WI38 (cell line): ENCODE data around the gene CTCFL.

Experiments used
- H3K4me3 ChIP-seq: 2 replicates; pipeline ENCODE4 v1.5.1; 2011; ENCODE audit warnings: low read depth, mild to moderate bottlenecking, control low read depth, low read length
- CTCF ChIP-seq: IDR thresholded peaks from 2 replicates; pipeline ENCODE4 v1.5.1; 2012; ENCODE audit warnings: low read depth, mild to moderate bottlenecking, control low read depth, low read length

CTCFL gene

GRCh38 chr20:57548177-57549058 is 23.5 kb upstream of the CTCFL start:
- no peak overlapping the region for H3K4me3 ChIP-seq
- no peak for TF ChIP-seq CTCF

DNA sequence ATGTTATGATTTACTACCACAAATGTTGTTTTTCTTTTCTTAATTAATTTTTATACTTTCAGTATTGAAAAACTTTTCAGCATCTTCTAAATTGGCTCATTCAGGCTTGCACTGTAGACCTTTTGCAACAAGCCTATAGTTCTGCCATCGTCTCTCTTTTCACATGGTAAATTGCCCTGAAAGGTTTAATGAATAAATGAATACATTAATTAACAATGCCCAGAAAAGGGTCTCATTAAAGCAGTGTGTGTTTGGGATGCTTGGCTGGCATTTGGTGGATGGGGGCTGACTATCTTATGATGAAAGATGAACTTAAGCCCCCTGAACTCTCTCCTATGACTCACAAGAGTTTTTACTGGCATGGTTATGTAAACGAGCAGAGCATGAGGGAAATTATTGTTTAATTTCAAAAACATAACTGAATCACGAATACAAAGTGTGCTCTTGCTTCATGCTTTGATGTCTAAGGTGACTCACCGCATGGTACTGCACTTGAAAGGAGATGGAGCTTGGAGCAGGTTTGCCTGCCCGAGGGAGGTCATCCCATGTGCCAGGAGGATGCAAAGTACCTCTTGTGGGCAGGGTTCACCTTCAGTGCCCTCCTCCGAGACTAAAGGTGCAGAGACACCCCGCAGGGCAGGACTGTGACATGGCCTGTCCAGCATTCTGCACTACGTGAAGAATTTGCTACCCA is 22.2 kb upstream of the CTCFL start:
- no peak for TF ChIP-seq CTCF
- no peak overlapping the region for H3K4me3 ChIP-seq

DNA sequence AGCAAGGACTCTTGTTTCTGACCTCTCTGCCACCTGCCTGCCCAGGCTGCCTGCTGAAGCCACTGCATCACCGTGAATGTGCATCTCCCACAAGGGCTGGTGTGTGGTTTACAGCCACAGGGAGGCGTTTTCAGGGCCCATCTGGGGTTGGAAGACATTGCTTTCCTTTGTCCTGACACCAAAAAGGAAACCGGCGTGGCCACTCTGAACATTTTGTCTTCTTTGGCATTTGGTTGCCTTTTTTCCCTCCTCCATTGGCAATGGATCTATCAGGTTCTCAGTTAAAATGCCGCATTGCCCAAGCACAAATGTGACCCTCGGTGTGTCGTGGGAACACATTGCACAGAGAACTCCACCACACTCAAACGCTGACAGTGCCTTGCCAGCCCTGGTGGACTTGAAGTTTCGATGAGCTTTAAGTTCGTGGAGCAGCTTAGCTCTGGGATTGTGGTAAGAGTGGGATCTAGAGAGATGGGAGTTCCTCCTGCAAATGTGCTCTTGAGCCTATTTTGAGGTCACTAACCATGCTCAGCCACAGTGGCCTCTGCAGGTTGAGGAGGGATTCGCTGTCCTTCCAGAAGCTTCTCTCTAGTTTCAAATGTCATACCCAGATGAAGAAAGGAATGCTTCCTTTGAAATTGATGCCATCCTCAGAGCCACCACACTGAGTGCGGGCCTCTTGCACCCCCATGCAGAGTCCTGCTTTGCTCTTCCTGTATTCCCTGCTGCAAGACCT is 21.2 kb upstream of the CTCFL start:
- no peak for TF ChIP-seq CTCF
- H3K4me3 ChIP-seq = no peak overlapping the region

GRCh38 chr20:57544838-57545564 is 20.1 kb upstream of the CTCFL start:
- H3K4me3 ChIP-seq = no peak overlapping the region
- no peak for TF ChIP-seq CTCF

DNA sequence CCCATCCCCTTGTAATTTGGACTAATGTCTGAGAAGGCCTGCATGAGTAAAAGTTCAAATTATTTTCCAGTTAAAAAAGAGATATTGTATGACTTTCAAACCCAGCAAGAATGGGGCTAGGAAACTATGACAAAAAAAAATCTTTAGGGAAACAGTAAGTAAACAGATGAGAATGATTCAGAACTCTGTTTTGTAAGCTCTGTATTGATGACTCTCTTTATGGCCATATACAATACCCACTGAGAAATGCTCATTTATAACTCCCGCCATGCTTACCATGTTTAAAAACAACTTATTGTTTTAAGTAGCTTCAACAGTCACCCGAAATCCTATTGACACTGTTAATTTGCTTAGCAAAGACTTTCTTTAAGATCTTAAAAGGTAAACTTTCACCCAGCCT is 18.8 kb upstream of the CTCFL start:
- H3K4me3 ChIP-seq = no peak overlapping the region
- TF ChIP-seq CTCF = no peak

DNA sequence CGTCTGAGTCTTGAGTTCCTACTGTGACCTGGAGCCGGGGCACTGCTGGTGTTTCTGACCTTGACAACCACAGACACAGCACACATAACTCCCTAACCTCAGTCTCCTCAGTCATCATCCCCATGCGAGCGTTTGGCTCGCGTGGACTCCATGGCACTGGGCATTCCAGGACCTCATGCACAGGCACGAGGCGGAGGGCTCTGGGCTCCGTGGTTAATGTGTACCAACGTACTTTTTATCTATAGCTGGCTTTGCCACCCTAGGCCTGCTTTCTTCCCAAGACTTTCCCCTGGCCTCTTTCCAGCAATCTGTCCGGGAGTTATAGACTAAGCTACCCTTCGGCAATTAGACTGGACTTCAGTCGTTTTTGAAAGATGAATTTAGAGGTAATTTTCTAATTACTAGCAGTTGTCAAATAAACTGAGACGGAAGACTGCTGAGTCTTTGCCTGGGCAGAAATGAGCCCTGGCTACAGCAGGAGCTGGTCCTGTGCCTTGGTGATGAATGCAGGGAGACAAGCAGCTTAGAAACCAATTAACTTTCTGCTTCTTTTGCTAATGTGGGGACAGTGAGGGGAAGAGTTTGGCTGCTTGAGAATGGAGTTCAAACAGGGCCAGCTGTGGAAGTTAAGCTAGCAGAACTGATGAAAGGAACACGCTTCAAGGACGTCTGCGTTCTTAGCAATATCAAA is 16.1 kb upstream of the CTCFL start:
- TF ChIP-seq CTCF = no peak
- H3K4me3 ChIP-seq = no peak overlapping the region
